ENCODE data around the gene CADM1. TPM values are rescaled to one million over a fixed set of nuclear protein-coding genes. Genes with fewer than 3 reads are reported as not detected.

Gene CADM1
- total RNA-seq, 4 donors from 2014 or later: 89.9 to 351 (median 235) TPM

DNA sequence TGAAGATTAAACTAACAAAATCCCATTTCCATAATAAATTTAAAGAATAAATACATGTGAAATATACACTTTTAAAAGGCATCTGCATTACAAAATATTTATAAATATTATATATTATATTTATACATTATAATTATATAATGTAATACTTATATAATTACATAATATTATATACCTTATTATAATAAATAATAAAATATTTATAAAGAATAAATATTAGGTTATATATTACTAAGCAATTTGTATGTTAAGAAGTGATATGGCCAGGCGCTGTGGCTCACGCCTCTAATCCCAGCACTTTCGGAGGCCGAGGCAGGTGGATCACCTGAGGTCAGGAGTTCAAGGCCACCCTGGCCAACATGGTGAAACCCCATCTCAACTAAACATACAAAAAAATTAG is 97.8 kb downstream of the CADM1 start:
- intact Hi-C loops (cut with DNase I): no loop called here
- WGBS, 2 donors: 96 to 97% methylated on average over 4 of the region's 4 CpGs
- Histone ChIP-seq H3K9me3 (no peaks in the 10 kb centered on the region), H3K27me3 (no peaks in the 10 kb centered on the region), H3K27ac (no peak overlapping the region), H3K4me1 (peaks cover 36 to 39% of the 10 kb centered on the region in 2 donors), H3K4me3 (replicated peaks in 1 of 3) (no peak overlapping the region), H3K36me3 (no peaks in the 10 kb centered on the region)
- no peak for DNase-seq
- TF ChIP-seq POLR2A (IDR thresholded peaks at IDR 0.05): no peak
- TF ChIP-seq, protein P1, sequence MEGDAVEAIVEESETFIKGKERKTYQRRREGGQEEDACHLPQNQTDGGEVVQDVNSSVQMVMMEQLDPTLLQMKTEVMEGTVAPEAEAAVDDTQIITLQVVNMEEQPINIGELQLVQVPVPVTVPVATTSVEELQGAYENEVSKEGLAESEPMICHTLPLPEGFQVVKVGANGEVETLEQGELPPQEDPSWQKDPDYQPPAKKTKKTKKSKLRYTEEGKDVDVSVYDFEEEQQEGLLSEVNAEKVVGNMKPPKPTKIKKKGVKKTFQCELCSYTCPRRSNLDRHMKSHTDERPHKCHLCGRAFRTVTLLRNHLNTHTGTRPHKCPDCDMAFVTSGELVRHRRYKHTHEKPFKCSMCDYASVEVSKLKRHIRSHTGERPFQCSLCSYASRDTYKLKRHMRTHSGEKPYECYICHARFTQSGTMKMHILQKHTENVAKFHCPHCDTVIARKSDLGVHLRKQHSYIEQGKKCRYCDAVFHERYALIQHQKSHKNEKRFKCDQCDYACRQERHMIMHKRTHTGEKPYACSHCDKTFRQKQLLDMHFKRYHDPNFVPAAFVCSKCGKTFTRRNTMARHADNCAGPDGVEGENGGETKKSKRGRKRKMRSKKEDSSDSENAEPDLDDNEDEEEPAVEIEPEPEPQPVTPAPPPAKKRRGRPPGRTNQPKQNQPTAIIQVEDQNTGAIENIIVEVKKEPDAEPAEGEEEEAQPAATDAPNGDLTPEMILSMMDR (IDR thresholded peaks at IDR 0.05): no peak

DNA sequence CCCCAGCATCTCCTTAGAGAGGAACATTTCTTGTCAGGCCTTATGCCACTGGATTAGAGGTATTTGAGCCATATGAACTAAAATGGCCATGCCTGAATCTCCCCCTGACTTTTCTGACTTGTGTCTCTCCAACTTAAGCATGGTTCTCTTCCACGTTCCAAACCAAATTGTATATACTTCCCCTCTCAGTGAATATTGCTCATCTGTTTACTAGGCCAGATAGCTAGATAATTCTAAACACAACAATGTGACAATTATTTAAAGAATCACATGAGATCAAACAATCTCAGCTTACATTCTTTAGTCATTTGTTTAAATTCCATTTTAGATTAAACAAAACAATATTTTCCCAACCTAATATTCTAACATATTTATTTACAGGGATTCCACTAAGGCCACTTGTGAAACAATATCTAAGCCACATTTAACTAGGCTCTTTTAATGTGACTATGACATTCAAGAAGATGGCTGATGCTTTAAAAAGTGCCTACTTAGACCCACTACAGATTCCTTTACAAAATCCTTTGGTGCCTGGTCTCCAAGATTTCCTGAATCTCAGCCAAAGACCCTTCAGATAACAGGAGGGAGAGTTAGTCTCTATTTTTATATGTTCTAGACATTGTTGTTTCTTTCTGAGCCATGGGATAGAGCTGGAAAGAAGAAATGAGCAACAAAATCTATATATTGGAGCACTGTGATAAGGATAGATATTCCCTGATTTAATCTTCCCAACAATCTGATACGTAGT is 105.7 kb downstream of the CADM1 start:
- Histone ChIP-seq H3K4me1 (peaks cover 9 to 20% of the 10 kb centered on the region in 2 donors), H3K27ac (peak overlapping the region in 1 of 3 donors; percentile 20), H3K27me3 (no peaks in the 10 kb centered on the region), H3K36me3 (no peaks in the 10 kb centered on the region), H3K4me3 (replicated peaks in 1 of 3) (no peak overlapping the region), H3K9me3 (no peaks in the 10 kb centered on the region)
- 82 to 90% methylated on average over 2 of the region's 2 CpGs for WGBS, 2 donors
- DNase-seq: no peak
- no peak for TF ChIP-seq POLR2A (IDR thresholded peaks at IDR 0.05)
- TF ChIP-seq, protein P1 (IDR thresholded peaks at IDR 0.05): no peak
- intact Hi-C loops (cut with DNase I): no loop called here

DNA sequence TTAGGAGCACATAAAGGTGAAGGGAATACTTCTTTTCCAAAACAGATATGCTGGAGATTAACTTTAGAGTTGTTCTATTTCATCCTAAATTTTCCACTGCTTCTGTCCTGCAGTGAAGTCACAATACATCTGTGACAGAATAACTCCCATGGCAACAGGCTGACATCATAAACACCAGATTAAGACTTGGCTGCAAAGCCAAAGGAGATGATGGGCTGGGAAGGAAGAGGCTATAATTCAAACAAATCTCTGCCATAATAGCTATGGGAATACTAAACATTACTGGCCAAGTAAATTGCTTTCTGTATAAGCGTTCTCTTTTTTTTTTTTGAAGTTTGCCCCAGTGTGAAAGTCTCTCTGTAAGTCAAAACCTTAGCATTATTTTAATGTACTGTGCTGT is 107.7 kb downstream of the CADM1 start:
- intact Hi-C loops (cut with DNase I): no loop called here
- H3K27ac ChIP-seq: no peak overlapping the region
- no peaks in the 10 kb centered on the region for H3K9me3 ChIP-seq
- H3K4me1 ChIP-seq: peaks cover 14 to 20% of the 10 kb centered on the region in 2 donors
- no peaks in the 10 kb centered on the region for H3K27me3 ChIP-seq
- TF ChIP-seq POLR2A (IDR thresholded peaks at IDR 0.05): no peak
- TF ChIP-seq, protein P1 (IDR thresholded peaks at IDR 0.05): no peak
- no peak overlapping the region for H3K4me3 ChIP-seq (replicated peaks in 1 of 3)
- 77 to 82% methylated on average over 1 of the region's 1 CpG for WGBS, 2 donors
- no peak for DNase-seq
- no peaks in the 10 kb centered on the region for H3K36me3 ChIP-seq

GRCh38 chr11:115393950-115394349 is 110.3 kb downstream of the CADM1 start:
- no peak overlapping the region for H3K4me3 ChIP-seq (replicated peaks in 1 of 3)
- intact Hi-C loops (cut with DNase I): no loop called here
- no peak for DNase-seq
- no peaks in the 10 kb centered on the region for H3K27me3 ChIP-seq
- H3K9me3 ChIP-seq: no peaks in the 10 kb centered on the region
- no peaks in the 10 kb centered on the region for H3K36me3 ChIP-seq
- H3K4me1 ChIP-seq: peaks cover 4 to 9% of the 10 kb centered on the region in 2 donors
- TF ChIP-seq, protein P1 (IDR thresholded peaks at IDR 0.05): no peak
- TF ChIP-seq POLR2A (IDR thresholded peaks at IDR 0.05): no peak
- H3K27ac ChIP-seq: no peak overlapping the region

DNA sequence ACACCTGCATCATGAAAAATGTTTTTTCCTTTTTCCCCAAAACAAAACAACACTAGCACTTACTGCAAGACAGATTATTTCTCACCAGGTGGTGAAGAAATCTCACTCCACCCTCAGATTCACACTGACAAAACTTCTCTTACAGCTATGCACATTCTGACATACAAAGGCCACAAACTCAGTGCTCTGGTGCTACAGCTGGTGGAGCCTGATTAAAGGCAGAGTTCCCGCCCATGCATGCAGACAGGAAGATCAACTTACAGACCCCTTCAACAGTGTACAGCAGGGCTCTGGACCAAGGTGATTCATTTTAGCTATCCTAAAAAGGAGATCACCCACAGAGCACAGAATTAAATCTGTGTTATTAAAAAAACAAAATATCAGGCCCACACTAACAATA is 112.6 kb downstream of the CADM1 start:
- intact Hi-C loops (cut with DNase I): no loop called here
- Histone ChIP-seq H3K4me1 (peaks cover 0 to 4% of the 10 kb centered on the region in 2 donors), H3K27me3 (no peaks in the 10 kb centered on the region), H3K4me3 (replicated peaks in 1 of 3) (no peak overlapping the region), H3K36me3 (no peaks in the 10 kb centered on the region), H3K9me3 (no peaks in the 10 kb centered on the region), H3K27ac (no peak overlapping the region)
- WGBS, 2 donors: 88 to 96% methylated on average over 1 of the region's 1 CpG
- no peak for TF ChIP-seq POLR2A (IDR thresholded peaks at IDR 0.05)
- TF ChIP-seq, protein P1 (IDR thresholded peaks at IDR 0.05): no peak
- DNase-seq: no peak
